K562 (cell line): ENCODE data around the gene ZC3H12A. TPM values are rescaled to one million over a fixed set of nuclear protein-coding genes. Genes with fewer than 3 reads are reported as not detected.

ENCODE experiments used
- ATAC-seq: fragments of 200-7000 bp; cut with Tn5 transposase; 3 replicates; pipeline ENCODE4 v1.9.1; 2020; ENCODE audit warnings: moderate library complexity
- BruUV-seq: library from RNA; stranded (reverse); fragments of 400-500 nt; replicated peaks from 2 replicates; lab custom pipeline; 2021; lab: Mats Ljungman, UMichigan
- CTCF ChIA-PET: fragments of 300-600 bp; formaldehyde crosslinking; extraction: SDS; loops from one replicate; lab custom pipeline; 2021; ENCODE audit warnings: low intra/inter-chr PET ratio; lab: Yijun Ruan, JAX
- POLR2A ChIA-PET: fragments of 300-600, 350-650 bp; sonication (Branson Sonifier 250); formaldehyde crosslinking; extraction: SDS; loops from one replicate; lab custom pipeline; 2021; ENCODE audit warnings: antibody characterized with exemption, inconsistent platforms; lab: Yijun Ruan, JAX
- DNase-seq, 4 experiments: peaks; one replicate each; pipeline versions ENCODE4 v3.0.0 to v3.0.0-alpha.2; 2011 to 2018; ENCODE audit warnings: low spot score in 3 of 4, mixed read lengths in 3 of 4; ENCODE audit errors: extremely low read depth in 1 of 4
- FAIRE-seq: peaks from 2 replicates; lab custom pipeline; 2011; peaks lifted over from hg19 to GRCh38; lab: Jason Lieb, UNC
- H2AFZ ChIP-seq: 2 replicates; pipeline ENCODE4 v1.6.0; 2011; ENCODE audit warnings: low read depth, low read length, control low read depth, inconsistent platforms
- H3K27ac ChIP-seq: fragments of 200-600 bp; 3 replicates; pipeline ENCODE4 v1.8.0; 2011; ENCODE audit warnings: low read depth, mild to moderate bottlenecking, control low read depth, inconsistent platforms, low read length, moderate library complexity, mixed read lengths; ENCODE audit errors: extremely low read depth
- H3K27me3 ChIP-seq, 2 experiments: fragments of 300-600 bp in 1 of 2; 2 replicates in 1 of 2; 3 replicates in 1 of 2; pipeline versions ENCODE4 v1.6.0 to v1.8.0; 2011; ENCODE audit warnings: inconsistent platforms in 2 of 2, low read length in 2 of 2, mild to moderate bottlenecking in 1 of 2, mixed read lengths in 1 of 2, moderate library complexity in 1 of 2; ENCODE audit not compliant: control insufficient read depth in 2 of 2, insufficient read depth in 2 of 2
- H3K36me3 ChIP-seq: fragments of 300-600 bp; 3 replicates; pipeline ENCODE4 v1.8.0; 2011; ENCODE audit warnings: mild to moderate bottlenecking, low read length, inconsistent platforms; ENCODE audit not compliant: control insufficient read depth, insufficient read depth
- H3K4me1 ChIP-seq, 2 experiments: fragments of 200-600 bp in 1 of 2; replicated peaks in 1 of 2; 2 replicates in 1 of 2; 3 replicates in 1 of 2; pipeline versions ENCODE4 v1.5.1 to v1.8.0; 2011; ENCODE audit warnings: inconsistent platforms in 2 of 2, low read length in 2 of 2, mild to moderate bottlenecking in 1 of 2, mixed read lengths in 1 of 2, moderate library complexity in 1 of 2; ENCODE audit not compliant: control insufficient read depth in 2 of 2, insufficient read depth in 2 of 2
- H3K4me2 ChIP-seq: 2 replicates; pipeline ENCODE4 v1.6.1; 2011; ENCODE audit warnings: low read length, control low read depth, inconsistent platforms, mixed read lengths; ENCODE audit not compliant: insufficient read depth
- H3K4me3 ChIP-seq: fragments of 200-600 bp; sonication (generic), shearing (Covaris generic); 2 replicates; pipeline ENCODE4 v1.5.1; 2016; ENCODE audit warnings: control low read depth, inconsistent platforms
- H3K79me2 ChIP-seq: fragments of 200-600 bp; 3 replicates; pipeline ENCODE4 v1.8.0; 2011; ENCODE audit warnings: low read length, inconsistent platforms; ENCODE audit not compliant: control insufficient read depth, insufficient read depth
- H3K9ac ChIP-seq, 2 experiments: 2 replicates each; pipeline versions ENCODE4 v1.6.0 to v1.6.1; 2011; ENCODE audit warnings: low read depth in 2 of 2, low read length in 2 of 2, control low read depth in 1 of 2, inconsistent platforms in 1 of 2, mild to moderate bottlenecking in 1 of 2, mixed read lengths in 1 of 2; ENCODE audit not compliant: insufficient read depth in 1 of 2
- H3K9me1 ChIP-seq: one replicate; pipeline ENCODE4 v1.6.0; 2011; ENCODE audit warnings: inconsistent platforms, mild to moderate bottlenecking, low read length, moderate library complexity; ENCODE audit not compliant: control insufficient read depth, insufficient read depth
- H3K9me3 ChIP-seq: replicated peaks from 2 replicates; pipeline ENCODE4 v1.5.1; 2011; ENCODE audit warnings: low read depth, low read length, inconsistent platforms; ENCODE audit not compliant: control insufficient read depth, insufficient read depth
- H4K20me1 ChIP-seq: replicated peaks from 2 replicates; pipeline ENCODE4 v1.6.1; 2011; ENCODE audit warnings: low read length, inconsistent platforms, mixed read lengths; ENCODE audit not compliant: control insufficient read depth, insufficient read depth
- CLOCK ChIP-seq: fragments of 250-450 bp; sonication (Bioruptor Pico); IDR thresholded peaks from 2 replicates; pipeline ENCODE4 v1.4.0; 2020; ENCODE audit warnings: mild to moderate bottlenecking, moderate library complexity, borderline replicate concordance
- HNRNPUL1 ChIP-seq: fragments of 200-400 bp; formaldehyde crosslinking; IDR thresholded peaks from 2 replicates; pipeline ENCODE4 v1.6.1; 2017; ENCODE audit warnings: low read length
- JUND ChIP-seq, 2 experiments: IDR thresholded peaks; 2 replicates in 1 of 2; 3 replicates in 1 of 2; pipeline ENCODE4 v1.6.1; 2011; ENCODE audit warnings: borderline replicate concordance in 2 of 2, low read depth in 2 of 2, low read length in 2 of 2, improper control_type of control experiment in 1 of 2, missing biosample characterization in 1 of 2, missing genetic modification characterization in 1 of 2, missing genetic modification reagents in 1 of 2
- NCOA1 ChIP-seq: fragments of 450-650 bp; IDR thresholded peaks from 2 replicates; pipeline ENCODE4 v1.6.1; 2016; ENCODE audit warnings: low read depth
- SMAD2 ChIP-seq: fragments of 150-350 bp; IDR thresholded peaks from 2 replicates; pipeline ENCODE4 v1.6.1; 2014; ENCODE audit warnings: low read depth, mild to moderate bottlenecking, low read length
- TCF7L2 ChIP-seq: fragments of 150-350 bp; IDR thresholded peaks from 2 replicates; pipeline ENCODE4 v1.6.1; 2016; ENCODE audit warnings: low read depth, mild to moderate bottlenecking, low read length, moderate library complexity
- ZBTB33 ChIP-seq: sonication (generic); formaldehyde crosslinking; IDR thresholded peaks from 2 replicates; pipeline ENCODE4 v1.8.1; 2023; ENCODE audit warnings: mild to moderate bottlenecking, missing genetic modification reagents
- ZNF518B ChIP-seq: fragments of 250-450 bp; sonication (Bioruptor Pico); IDR thresholded peaks from 2 replicates; pipeline ENCODE4 v1.5.0; 2021; ENCODE audit warnings: mild to moderate bottlenecking, moderate library complexity
- ZNF639 ChIP-seq, 2 experiments: fragments of 200-800 bp in 1 of 2; sonication (Bioruptor generic) in 1 of 2; sonication (generic) in 1 of 2; formaldehyde crosslinking in 1 of 2; IDR thresholded peaks in 1 of 2; conservative IDR thresholded peaks in 1 of 2; 2 replicates each; pipeline versions ENCODE4 v1.5.0 to v1.6.1; 2016 to 2020; ENCODE audit warnings: missing compliant biosample characterization in 1 of 2, missing genetic modification characterization in 1 of 2, missing genetic modification reagents in 1 of 2
- WGBS: fragments of 100-300 bp; shearing (Covaris generic); methylation state at CpG from one replicate; pipeline ENCODE4 v1.1.6; 2016; ENCODE audit warnings: low coverage, mixed read lengths; ENCODE audit not compliant: insufficient coverage; ENCODE audit errors: missing lambda C conversion rate; 5-methylcytosine and 5-hydroxymethylcytosine counted together
- in situ Hi-C: fragments of 300-500 bp; cut with MboI; formaldehyde crosslinking; loops from 4 replicates; pipeline ENCODE4 v1.15.0; 2018; ENCODE audit warnings: inconsistent platforms, mixed read lengths
- intact Hi-C: fragments of 100-400 bp; cut with micrococcal nuclease; formaldehyde crosslinking; loops from 2 replicates; pipeline ENCODE4 v1.14.2; 2022
- polyA plus RNA-seq, 8 experiments: library from polyadenylated mRNA; depleted of rRNA in 4 of 8; stranded (reverse) in 5 of 8; unstranded in 3 of 8; fragments of >200 nt; fragmentation: Nextera tagmentation in 2 of 8; fragmentation: Illumina TruSeq in 1 of 8; extraction: Ambion mirVana in 2 of 8; extraction: Trizol in 1 of 8; gene quantifications; 2 replicates each; pipeline versions ENCODE4 v1.2.1 to v1.2.3, GENCODE V29; 2011 to 2014; ENCODE audit warnings: inconsistent platforms in 1 of 8, missing spikeins in 1 of 8
- total RNA-seq, 7 experiments: library from RNA; depleted of rRNA in 6 of 7; stranded (reverse); fragments of >200 nt in 6 of 7; fragmentation: Illumina TruSeq in 2 of 7; extraction: Trizol in 2 of 7; gene quantifications; 2 replicates each; pipeline versions ENCODE4 v1.2.1 to v1.2.3, GENCODE V29; 2011 to 2021; ENCODE audit warnings: low replicate concordance in 1 of 7

ZC3H12A gene
- total and polyA plus RNA-seq, 9 of the 15 experiments (the other 6 are each of a cell fraction or from before 2014, with no cell fraction given): 0.14 to 9.4 (median 6.7) TPM

GRCh38 chr1:37472994-37473393 lies 1.4 kb upstream of the ZC3H12A start:
- Histone ChIP-seq H3K36me3 (peaks cover 27% of the 10 kb centered on the region; the same call in 2 of the 3 replicates), H3K27me3 (0 out of 5 replicates have a peak, but pooled peaks cover 0 to 3% of the 10 kb centered on the region in 2 experiments), H3K79me2 (peaks cover 36% of the 10 kb centered on the region), H3K9me1 (peaks cover 2% of the 10 kb centered on the region), H3K9me3 (no peaks in the 10 kb centered on the region), H3K4me1 (peaks cover 40 to 50% of the 10 kb centered on the region in 2 experiments), H3K27ac (no peak overlapping the region), H4K20me1 (peaks cover 26% of the 10 kb centered on the region), H2AFZ (no peak overlapping the region), H3K4me2 (no peak overlapping the region), H3K9ac (no peak overlapping the region), H3K4me3 (no peak overlapping the region)
- in situ Hi-C loops (no loop called here), intact Hi-C loops (loop anchor here (10.0 kb wide), 1 partner anchor 82 kb away; the partner anchor contains the start of genes DNALI1 and SNIP1)
- no peak for ATAC-seq
- POLR2A ChIA-PET: interaction anchor here (0.9 to 7.6 kb wide), 2 partner anchors 12 to 1086 kb away, joined by 5 to 118 read pairs; no protein-coding TSS in a partner anchor
- no peak for DNase-seq
- 48% methylated on average over 1 of the region's 1 CpG for WGBS
- BruUV-seq: no TSS peak
- no peak for FAIRE-seq
- CTCF ChIA-PET: no interaction called here
- TF ChIP-seq ZNF518B (CRISPR knock-in tag) (no peak), JUND (IDR thresholded peaks at IDR 0.05; ENCODE audit: borderline replicate concordance, low read depth, low read length) (no peak), JUND (tag; IDR thresholded peaks at IDR 0.05; ENCODE audit: borderline replicate concordance, low read depth, low read length) (no peak), ZNF639 (CRISPR knock-in tag; conservative IDR thresholded peaks at IDR 0.05 in 1 of 2, IDR thresholded peaks at IDR 0.05 in 1 of 2) (no peak), TCF7L2 (no peak), ZBTB33 (CRISPR knock-in tag) (no peak), CLOCK (CRISPR knock-in tag) (no peak), SMAD2 (no peak), HNRNPUL1 (no peak), NCOA1 (no peak)
